ENCODE results near the gene WDR36. TPM values are rescaled to one million over a fixed set of nuclear protein-coding genes. Genes with fewer than 3 reads are reported as not detected.
A peak's percentile ranks its signal among the peaks of the same experiment; 100 is the strongest.

Gene WDR36
- total and polyA plus RNA-seq, 7 experiments from 2014 or later: 24.4 to 37.4 (median 29.7) TPM

GRCh38 chr5:111074244-111074643 is 17.9 kb upstream of the WDR36 start:
- DNase-seq (no peak), ATAC-seq (no peak)
- Histone ChIP-seq H3K4me1 (ENCODE audit: control insufficient read depth in 2 of 2, insufficient read depth in 2 of 2, low read length in 2 of 2) (peaks cover 4 to 15% of the 10 kb centered on the region in 2 donors), H3K36me3 (ENCODE audit: control insufficient read depth in 2 of 3, insufficient read depth in 3 of 3, low read length in 3 of 3) (no peaks in the 10 kb centered on the region), H3K27me3 (ENCODE audit: control insufficient read depth in 2 of 2, insufficient read depth in 2 of 2, low read length in 2 of 2) (peaks cover 14% of the 10 kb centered on the region in 2 donors), H3K27ac (ENCODE audit: low read depth, low read length) (no peak overlapping the region), H3K9me3 (ENCODE audit: control insufficient read depth in 2 of 3, low read length in 3 of 3) (no peaks in the 10 kb centered on the region), H3K4me3 (ENCODE audit: low read length) (no peak overlapping the region)
- no peaks in the 10 kb centered on the region for H3K9me3 Mint-ChIP-seq
- peaks cover 61 to 79% (median 73%) of the 10 kb centered on the region in 5 donors for H3K27me3 Mint-ChIP-seq
- intact Hi-C loops (cut with micrococcal nuclease): no loop called here
- peaks cover 0 to 3% (median 0%) of the 10 kb centered on the region in 5 donors for H3K36me3 Mint-ChIP-seq
- CTCF ChIA-PET: no interaction called here
- H3K27ac Mint-ChIP-seq: no peak overlapping the region
- H3K4me1 Mint-ChIP-seq: peaks cover 11 to 39% (median 30%) of the 10 kb centered on the region in 7 donors
- POLR2A ChIA-PET: no interaction called here
- peak overlapping the region in 9 of 10 donors; percentile 84 to 95 (median 89) for H3K4me3 Mint-ChIP-seq

GRCh38 chr5:111075520-111075919 is 16.6 kb upstream of the WDR36 start:
- intact Hi-C loops (cut with micrococcal nuclease): no loop called here
- no peak overlapping the region for H3K27ac ChIP-seq (ENCODE audit: low read depth, low read length)
- Mint-ChIP-seq H3K27me3 (peaks cover 57 to 74% (median 69%) of the 10 kb centered on the region in 5 donors), H3K4me3 (no peak overlapping the region), H3K27ac (no peak overlapping the region), H3K36me3 (peaks cover 0 to 3% (median 0%) of the 10 kb centered on the region in 5 donors), H3K9me3 (no peaks in the 10 kb centered on the region), H3K4me1 (peaks cover 11 to 30% (median 26%) of the 10 kb centered on the region in 7 donors)
- no peaks in the 10 kb centered on the region for H3K36me3 ChIP-seq (ENCODE audit: control insufficient read depth in 2 of 3, insufficient read depth in 3 of 3, low read length in 3 of 3)
- DNase-seq (no peak), ATAC-seq (no peak)
- H3K4me3 ChIP-seq (ENCODE audit: low read length): no peak overlapping the region
- POLR2A ChIA-PET: no interaction called here
- peaks cover 8 to 14% of the 10 kb centered on the region in 2 donors for H3K27me3 ChIP-seq (ENCODE audit: control insufficient read depth in 2 of 2, insufficient read depth in 2 of 2, low read length in 2 of 2)
- no peaks in the 10 kb centered on the region for H3K9me3 ChIP-seq (ENCODE audit: control insufficient read depth in 2 of 3, low read length in 3 of 3)
- CTCF ChIA-PET: no interaction called here
- peaks cover 4 to 11% of the 10 kb centered on the region in 2 donors for H3K4me1 ChIP-seq (ENCODE audit: control insufficient read depth in 2 of 2, insufficient read depth in 2 of 2, low read length in 2 of 2)

GRCh38 chr5:111076091-111076490 is 16.1 kb upstream of the WDR36 start:
- intact Hi-C loops (cut with micrococcal nuclease): no loop called here
- CTCF ChIA-PET: no interaction called here
- peaks cover 51 to 70% (median 63%) of the 10 kb centered on the region in 5 donors for H3K27me3 Mint-ChIP-seq
- H3K36me3 Mint-ChIP-seq: peaks cover 0 to 3% (median 0%) of the 10 kb centered on the region in 5 donors
- Histone ChIP-seq H3K36me3 (ENCODE audit: control insufficient read depth in 2 of 3, insufficient read depth in 3 of 3, low read length in 3 of 3) (no peaks in the 10 kb centered on the region), H3K27ac (ENCODE audit: low read depth, low read length) (no peak overlapping the region), H3K27me3 (ENCODE audit: control insufficient read depth in 2 of 2, insufficient read depth in 2 of 2, low read length in 2 of 2) (peaks cover 2 to 14% of the 10 kb centered on the region in 2 donors), H3K4me3 (ENCODE audit: low read length) (no peak overlapping the region), H3K9me3 (ENCODE audit: control insufficient read depth in 2 of 3, low read length in 3 of 3) (no peaks in the 10 kb centered on the region), H3K4me1 (ENCODE audit: control insufficient read depth in 2 of 2, insufficient read depth in 2 of 2, low read length in 2 of 2) (peaks cover 4 to 5% of the 10 kb centered on the region in 2 donors)
- POLR2A ChIA-PET: no interaction called here
- peaks cover 11 to 25% (median 21%) of the 10 kb centered on the region in 7 donors for H3K4me1 Mint-ChIP-seq
- DNase-seq: no peak
- no peak overlapping the region for H3K4me3 Mint-ChIP-seq
- ATAC-seq: no peak
- H3K27ac Mint-ChIP-seq: no peak overlapping the region
- no peaks in the 10 kb centered on the region for H3K9me3 Mint-ChIP-seq

DNA sequence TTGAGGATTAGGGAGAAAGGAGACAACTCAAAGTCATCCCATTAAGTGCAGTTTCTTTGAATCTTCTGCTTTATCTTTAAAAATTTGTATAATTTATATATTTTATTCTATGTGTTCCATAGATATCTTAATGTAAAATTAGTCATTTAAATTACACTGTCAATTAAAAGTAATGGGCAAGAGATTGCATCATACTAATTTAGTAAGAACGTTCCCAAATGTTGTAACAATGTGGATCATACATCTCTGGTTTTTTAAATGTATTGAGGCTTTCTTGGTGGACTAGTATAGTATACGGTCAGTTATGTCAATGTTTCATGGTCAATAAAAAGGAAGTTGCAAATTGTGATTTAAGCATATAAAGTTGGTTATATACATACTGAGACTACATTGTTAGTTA is 14.5 kb upstream of the WDR36 start:
- no peak for ATAC-seq
- peaks cover 9 to 15% (median 13%) of the 10 kb centered on the region in 7 donors for H3K4me1 Mint-ChIP-seq
- CTCF ChIA-PET: no interaction called here
- no peak overlapping the region for H3K27ac Mint-ChIP-seq
- intact Hi-C loops (cut with micrococcal nuclease): no loop called here
- H3K27me3 Mint-ChIP-seq: peaks cover 51 to 67% (median 54%) of the 10 kb centered on the region in 5 donors
- Histone ChIP-seq H3K27me3 (ENCODE audit: control insufficient read depth in 2 of 2, insufficient read depth in 2 of 2, low read length in 2 of 2) (peaks cover 0 to 14% of the 10 kb centered on the region in 2 donors), H3K4me3 (ENCODE audit: low read length) (no peak overlapping the region), H3K4me1 (ENCODE audit: control insufficient read depth in 2 of 2, insufficient read depth in 2 of 2, low read length in 2 of 2) (peaks cover 3 to 4% of the 10 kb centered on the region in 2 donors), H3K36me3 (ENCODE audit: control insufficient read depth in 2 of 3, insufficient read depth in 3 of 3, low read length in 3 of 3) (no peaks in the 10 kb centered on the region), H3K27ac (ENCODE audit: low read depth, low read length) (no peak overlapping the region), H3K9me3 (ENCODE audit: control insufficient read depth in 2 of 3, low read length in 3 of 3) (no peaks in the 10 kb centered on the region)
- no peak overlapping the region for H3K4me3 Mint-ChIP-seq
- H3K36me3 Mint-ChIP-seq: peaks cover 0 to 3% (median 0%) of the 10 kb centered on the region in 5 donors
- POLR2A ChIA-PET: no interaction called here
- DNase-seq: no peak
- peaks cover 0 to 3% (median 0%) of the 10 kb centered on the region in 11 donors for H3K9me3 Mint-ChIP-seq

DNA sequence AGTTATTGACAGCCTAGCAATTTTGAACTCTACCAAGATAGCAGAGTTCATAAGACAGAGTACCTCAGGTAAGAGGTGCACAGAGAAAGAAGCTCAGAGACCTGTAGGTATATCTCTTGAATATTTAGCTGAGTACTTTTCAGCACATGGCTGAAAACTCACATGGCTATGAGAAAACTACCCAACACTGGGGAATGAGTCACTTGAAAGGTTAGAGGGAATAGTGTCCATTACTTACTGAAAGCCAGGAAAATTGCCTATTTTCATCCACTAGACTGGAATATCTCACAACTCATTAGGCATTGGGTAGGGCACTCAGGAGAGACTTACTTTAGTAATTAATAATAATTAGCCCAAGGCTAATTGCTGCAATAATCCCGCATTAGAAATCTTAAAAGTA is 12.3 kb upstream of the WDR36 start:
- H3K4me1 Mint-ChIP-seq: peaks cover 0 to 3% (median 0%) of the 10 kb centered on the region in 7 donors
- no peak overlapping the region for H3K27ac Mint-ChIP-seq
- Histone ChIP-seq H3K4me3 (ENCODE audit: low read length) (no peak overlapping the region), H3K4me1 (ENCODE audit: control insufficient read depth in 2 of 2, insufficient read depth in 2 of 2, low read length in 2 of 2) (no peaks in the 10 kb centered on the region), H3K27me3 (ENCODE audit: control insufficient read depth in 2 of 2, insufficient read depth in 2 of 2, low read length in 2 of 2) (peaks cover 0 to 9% of the 10 kb centered on the region in 2 donors), H3K36me3 (ENCODE audit: control insufficient read depth in 2 of 3, insufficient read depth in 3 of 3, low read length in 3 of 3) (no peaks in the 10 kb centered on the region), H3K27ac (ENCODE audit: low read depth, low read length) (no peak overlapping the region), H3K9me3 (ENCODE audit: control insufficient read depth in 2 of 3, low read length in 3 of 3) (no peaks in the 10 kb centered on the region)
- peaks cover 0 to 3% (median 0%) of the 10 kb centered on the region in 5 donors for H3K36me3 Mint-ChIP-seq
- peaks cover 0 to 7% (median 0%) of the 10 kb centered on the region in 11 donors for H3K9me3 Mint-ChIP-seq
- peaks cover 51 to 64% (median 54%) of the 10 kb centered on the region in 5 donors for H3K27me3 Mint-ChIP-seq
- POLR2A ChIA-PET: no interaction called here
- H3K4me3 Mint-ChIP-seq: no peak overlapping the region
- no peak for DNase-seq
- no peak for ATAC-seq
- intact Hi-C loops (cut with micrococcal nuclease): no loop called here
- CTCF ChIA-PET: no interaction called here

DNA sequence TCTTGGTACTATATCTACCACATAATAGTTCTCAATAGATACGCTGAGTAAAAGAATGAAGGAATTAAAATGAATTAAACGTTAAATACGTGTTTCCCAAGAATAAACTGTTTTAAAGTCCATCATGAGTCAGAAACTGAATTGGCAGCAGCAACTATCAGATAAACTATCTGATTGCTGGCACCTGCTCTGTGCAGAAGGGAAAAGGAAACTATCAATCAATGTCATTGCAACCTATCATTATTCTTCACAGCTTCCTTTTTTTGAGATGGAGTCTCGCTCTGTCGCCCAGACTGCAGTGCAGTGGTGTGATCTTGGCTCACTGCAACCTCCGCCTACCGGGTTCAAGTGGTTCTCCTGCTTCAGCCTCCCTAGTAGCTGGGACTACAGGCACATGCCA is 8.8 kb upstream of the WDR36 start:
- ATAC-seq: no peak
- Histone ChIP-seq H3K9me3 (ENCODE audit: control insufficient read depth in 2 of 3, low read length in 3 of 3) (no peaks in the 10 kb centered on the region), H3K4me3 (ENCODE audit: low read length) (no peak overlapping the region), H3K4me1 (ENCODE audit: control insufficient read depth in 2 of 2, insufficient read depth in 2 of 2, low read length in 2 of 2) (no peaks in the 10 kb centered on the region), H3K27me3 (ENCODE audit: control insufficient read depth in 2 of 2, insufficient read depth in 2 of 2, low read length in 2 of 2) (peaks cover 0 to 5% of the 10 kb centered on the region in 2 donors), H3K27ac (ENCODE audit: low read depth, low read length) (no peak overlapping the region), H3K36me3 (ENCODE audit: control insufficient read depth in 2 of 3, insufficient read depth in 3 of 3, low read length in 3 of 3) (no peaks in the 10 kb centered on the region)
- intact Hi-C loops (cut with micrococcal nuclease): no loop called here
- Mint-ChIP-seq H3K36me3 (no peaks in the 10 kb centered on the region), H3K4me3 (no peak overlapping the region), H3K27ac (no peak overlapping the region), H3K9me3 (peaks cover 0 to 7% (median 0%) of the 10 kb centered on the region in 11 donors), H3K4me1 (no peaks in the 10 kb centered on the region), H3K27me3 (peaks cover 34 to 43% (median 40%) of the 10 kb centered on the region in 5 donors)
- POLR2A ChIA-PET: no interaction called here
- CTCF ChIA-PET: no interaction called here
- DNase-seq: no peak

- Mint-ChIP-seq H3K27me3 (peaks cover 0 to 8% (median under 1%) of the 10 kb centered on the region in 5 donors), H3K27ac (no peak overlapping the region), H3K4me1 (peaks cover 24 to 56% (median 47%) of the 10 kb centered on the region in 7 donors), H3K9me3 (peaks cover 0 to 3% (median 0%) of the 10 kb centered on the region in 11 donors), H3K4me3 (no peak overlapping the region), H3K36me3 (peaks cover 5 to 33% (median 8%) of the 10 kb centered on the region in 5 donors)
- Histone ChIP-seq H3K4me1 (ENCODE audit: control insufficient read depth in 2 of 2, insufficient read depth in 2 of 2, low read length in 2 of 2) (peaks cover 11 to 20% of the 10 kb centered on the region in 2 donors), H3K36me3 (ENCODE audit: control insufficient read depth in 2 of 3, insufficient read depth in 3 of 3, low read length in 3 of 3) (peaks cover 5 to 24% (median 11%) of the 10 kb centered on the region in 3 experiments), H3K27ac (ENCODE audit: low read depth, low read length) (no peak overlapping the region), H3K27me3 (ENCODE audit: control insufficient read depth in 2 of 2, insufficient read depth in 2 of 2, low read length in 2 of 2) (no peaks in the 10 kb centered on the region), H3K4me3 (ENCODE audit: low read length) (no peak overlapping the region), H3K9me3 (ENCODE audit: control insufficient read depth in 2 of 3, low read length in 3 of 3) (no peaks in the 10 kb centered on the region)
- DNase-seq: no peak
- CTCF ChIA-PET: no interaction called here
- POLR2A ChIA-PET: no interaction called here
- ATAC-seq: no peak
- intact Hi-C loops (cut with micrococcal nuclease): no loop called here
Measured at GRCh38 chr5:111095982-111096381, 3.8 kb downstream of the WDR36 start.
